ENCODE data around the gene FNDC5.

FNDC5 gene

GRCh38 chr1:32868806-32869455, 1.8 kb downstream of the FNDC5 start:
- DNase-seq (ENCODE audit: extremely low spot score, insufficient read length, low read depth) (no peak), FAIRE-seq (no peak)

DNA sequence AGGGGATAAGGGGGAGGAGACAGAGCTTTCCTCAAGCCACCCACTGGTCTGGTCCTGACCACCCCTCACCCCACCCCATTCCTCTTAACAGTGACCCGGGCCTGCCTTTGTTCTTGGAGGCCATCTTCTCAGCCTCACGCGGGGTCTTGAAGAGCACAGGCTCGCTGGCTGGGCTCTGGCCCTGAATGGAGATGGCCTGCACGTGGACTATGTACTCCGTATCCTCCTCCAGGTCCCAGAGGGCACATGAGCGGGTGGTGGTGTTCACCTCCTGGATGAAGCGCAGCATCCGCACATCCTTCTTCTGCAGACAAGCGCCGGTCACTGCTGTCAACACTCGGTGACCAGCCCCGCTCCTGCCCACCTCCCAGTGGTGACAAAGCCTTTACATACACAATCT, 2.6 kb downstream of the FNDC5 start:
- no peak for FAIRE-seq
- no peak for DNase-seq (ENCODE audit: extremely low spot score, insufficient read length, low read depth)

DNA sequence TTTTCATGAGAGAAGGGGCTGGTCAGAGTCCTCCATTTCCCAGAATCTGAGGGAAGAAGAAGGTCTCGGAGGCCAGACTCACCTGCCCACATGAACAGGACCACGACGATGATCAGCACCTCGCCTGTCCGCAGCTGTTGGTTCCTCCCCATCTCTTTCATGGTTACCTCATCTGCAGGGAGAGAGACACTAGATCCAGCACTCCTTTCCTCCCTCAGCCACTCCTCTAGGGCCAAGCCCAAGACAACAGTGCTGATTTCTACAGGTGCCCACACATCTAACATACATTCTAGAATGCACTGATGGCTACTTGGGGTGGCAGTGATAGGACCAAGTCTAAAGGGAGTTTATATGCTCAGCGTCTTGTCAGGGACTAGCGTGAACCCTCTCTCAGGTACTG, 3.0 kb downstream of the FNDC5 start:
- no peak for DNase-seq (ENCODE audit: extremely low spot score, insufficient read length, low read depth)
- FAIRE-seq, result no peak

DNA sequence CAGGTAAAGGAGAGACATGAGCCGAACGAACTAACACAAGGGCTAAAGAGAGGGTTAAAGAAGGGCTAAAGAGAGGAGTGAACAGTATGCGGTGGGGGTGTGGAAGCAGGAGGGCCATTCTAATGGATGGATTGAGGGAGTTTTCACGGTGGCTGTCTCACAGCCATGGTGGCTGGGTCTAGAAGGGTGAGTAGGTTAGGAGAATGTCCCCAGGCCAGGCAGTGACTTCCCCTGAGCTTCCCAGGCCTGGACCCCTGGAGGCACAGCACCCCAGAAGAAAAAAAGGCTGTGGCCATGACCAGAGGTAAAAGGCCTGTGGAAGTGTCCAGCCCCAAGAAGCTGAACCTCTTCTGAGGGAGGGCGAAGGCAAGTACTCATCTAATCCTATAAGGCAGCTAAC, 3.6 kb downstream of the FNDC5 start:
- FAIRE-seq (no peak), DNase-seq (ENCODE audit: extremely low spot score, insufficient read length, low read depth) (no peak)

GRCh38 chr1:32865639-32866405, 4.9 kb downstream of the FNDC5 start:
- FAIRE-seq, result no peak
- DNase-seq (ENCODE audit: extremely low spot score, insufficient read length, low read depth), result no peak

- FAIRE-seq (no peak), DNase-seq (ENCODE audit: extremely low spot score, insufficient read length, low read depth) (no peak)
Measured at GRCh38 chr1:32864375-32865019, 6.2 kb downstream of the FNDC5 start.

GRCh38 chr1:32863881-32864245, 6.8 kb downstream of the FNDC5 start:
- no peak for FAIRE-seq
- no peak for DNase-seq (ENCODE audit: extremely low spot score, insufficient read length, low read depth)

DNA sequence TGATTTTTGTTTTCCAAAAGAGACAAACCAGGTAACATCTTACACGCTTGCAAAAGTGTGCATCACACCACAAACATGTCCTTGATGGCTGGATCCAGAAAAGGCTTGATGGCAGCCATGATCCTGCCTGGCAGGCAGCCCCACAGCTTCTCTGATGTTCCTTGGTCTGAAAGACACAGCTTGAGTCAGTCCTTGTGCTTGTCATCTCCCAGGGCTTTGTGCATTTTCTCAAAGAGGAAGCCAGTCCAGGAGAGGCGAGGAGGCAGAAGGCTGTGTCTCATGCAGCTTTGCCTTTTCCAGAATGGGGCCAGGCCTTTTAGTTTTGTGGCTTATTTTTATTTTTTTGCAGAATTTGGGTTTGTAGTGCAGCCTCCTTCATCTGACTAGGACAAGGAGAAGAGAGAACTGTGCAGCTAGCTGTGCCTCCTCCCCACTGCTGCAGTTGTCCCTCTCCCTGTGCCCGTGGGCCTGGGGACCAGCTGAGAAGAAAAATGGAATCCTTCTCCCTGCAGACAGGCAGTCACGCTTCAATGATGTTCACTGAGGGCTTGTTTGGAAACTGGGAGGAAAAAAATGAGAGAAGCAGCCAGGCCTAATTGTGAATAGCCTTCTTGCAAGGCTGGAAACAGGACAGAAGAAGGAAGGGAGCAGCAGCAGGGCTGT, 7.4 kb downstream of the FNDC5 start:
- FAIRE-seq (no peak), DNase-seq (ENCODE audit: extremely low spot score, insufficient read length, low read depth) (no peak)

GRCh38 chr1:32861904-32862695, 8.6 kb downstream of the FNDC5 start:
- DNase-seq (ENCODE audit: extremely low spot score, insufficient read length, low read depth) (no peak), FAIRE-seq (no peak)

- DNase-seq (ENCODE audit: extremely low spot score, insufficient read length, low read depth), result no peak
- FAIRE-seq, result no peak
Measured at GRCh38 chr1:32860566-32860965, 10.1 kb downstream of the FNDC5 start.

GRCh38 chr1:32859915-32860314, 10.8 kb downstream of the FNDC5 start:
- no peak for FAIRE-seq
- no peak for DNase-seq (ENCODE audit: extremely low spot score, insufficient read length, low read depth)

- FAIRE-seq (no peak), DNase-seq (ENCODE audit: extremely low spot score, insufficient read length, low read depth) (no peak)
Measured at GRCh38 chr1:32858791-32859190, 11.9 kb downstream of the FNDC5 start.

DNA sequence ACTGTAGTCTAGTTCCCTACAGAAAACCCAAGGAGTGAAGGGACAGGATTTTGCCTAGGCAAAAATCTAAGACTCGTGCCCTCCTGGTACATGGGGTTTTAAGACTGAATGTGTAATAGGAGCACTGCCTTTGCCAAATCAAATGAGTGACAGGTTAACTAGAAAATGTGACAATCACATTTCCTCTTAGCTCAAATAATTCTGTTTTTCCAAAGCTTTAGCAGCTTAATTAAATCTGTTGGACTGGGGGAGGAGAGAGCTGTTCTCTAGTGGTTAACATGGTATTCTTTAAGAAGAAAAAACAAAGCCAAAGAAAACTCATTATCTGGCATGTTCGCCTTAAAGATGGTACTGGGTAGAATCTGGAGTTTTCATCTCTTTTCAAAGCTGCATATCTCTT, 12.6 kb downstream of the FNDC5 start:
- FAIRE-seq (no peak), DNase-seq (ENCODE audit: extremely low spot score, insufficient read length, low read depth) (no peak)

- no peak for DNase-seq (ENCODE audit: extremely low spot score, insufficient read length, low read depth)
- FAIRE-seq, result no peak
Measured at GRCh38 chr1:32855861-32856617, 14.7 kb downstream of the FNDC5 start.

GRCh38 chr1:32848354-32849063, 22.2 kb downstream of the FNDC5 start:
- peak; percentile 41 for FAIRE-seq
- DNase-seq (ENCODE audit: extremely low spot score, insufficient read length, low read depth), result no peak

DNA sequence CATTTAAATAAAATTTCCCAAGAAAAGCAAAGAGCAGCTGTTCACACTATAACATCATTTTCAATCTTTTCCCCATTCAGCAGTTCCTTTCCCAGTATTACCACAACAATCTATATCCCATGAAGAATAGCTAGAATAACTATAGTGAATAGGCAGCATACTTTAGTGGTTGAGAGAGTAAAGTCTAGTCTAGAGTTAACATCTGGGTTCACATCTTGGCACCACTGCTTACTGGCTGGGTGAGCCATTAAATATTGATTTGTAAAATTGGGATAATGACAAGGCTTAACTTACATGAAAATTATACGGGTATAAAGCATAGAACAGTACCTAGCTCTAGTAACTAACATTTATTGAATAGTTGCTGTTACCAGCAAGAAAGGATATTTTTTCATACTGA, 38.8 kb downstream of the FNDC5 start:
- FAIRE-seq (no peak), DNase-seq (ENCODE audit: extremely low spot score, insufficient read length, low read depth) (no peak)

DNA sequence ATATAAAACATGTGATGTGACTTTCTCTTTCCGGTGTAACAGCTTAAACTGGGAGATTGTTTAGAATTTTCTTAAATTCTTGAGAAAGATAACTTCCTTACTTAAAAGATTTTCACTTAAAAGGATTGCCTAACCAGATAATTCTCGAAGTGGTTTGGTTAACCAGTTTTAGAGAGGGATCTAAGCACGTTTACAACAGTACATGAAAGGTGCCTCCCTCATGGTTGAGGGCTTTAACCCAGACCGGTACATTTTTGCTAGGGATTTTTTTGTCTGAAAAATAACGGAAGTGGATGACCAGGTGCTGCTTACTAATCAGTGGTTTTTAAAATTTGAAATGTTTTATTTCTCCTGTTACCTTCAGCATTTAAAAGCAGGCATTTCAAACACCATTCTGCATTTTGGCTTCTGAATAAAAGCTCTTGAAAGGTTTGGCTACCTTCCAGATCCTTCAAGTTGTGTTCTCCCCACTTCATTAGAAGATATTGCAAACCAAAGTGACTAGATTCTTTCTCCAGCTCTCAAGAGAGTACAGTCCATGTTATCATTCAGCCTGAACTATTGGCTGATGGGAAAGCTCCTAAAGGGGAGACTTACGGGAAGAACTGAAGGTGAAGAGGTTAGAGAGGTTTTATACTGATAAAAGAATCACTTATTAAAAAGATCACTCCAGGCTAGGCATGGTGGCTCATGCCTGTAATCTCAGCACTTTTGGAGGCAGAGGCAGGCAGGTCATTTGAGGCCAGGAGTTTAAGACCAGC, 40.4 kb downstream of the FNDC5 start:
- DNase-seq (ENCODE audit: extremely low spot score, insufficient read length, low read depth), result no peak
- FAIRE-seq, result no peak

- FAIRE-seq (no peak), DNase-seq (ENCODE audit: extremely low spot score, insufficient read length, low read depth) (no peak)
Measured at GRCh38 chr1:32828341-32828740, 42.4 kb downstream of the FNDC5 start.
